Kidney epithelial cell (primary cell): ENCODE results near the gene PTPN4. TPM values are rescaled to one million over a fixed set of nuclear protein-coding genes. Genes with fewer than 3 reads are reported as not detected.

ENCODE experiments used
- DNase-seq: peaks from one replicate; pipeline ENCODE4 v3.0.0-alpha.2; 2010; ENCODE audit warnings: low read depth
- H3K27me3 ChIP-seq: 2 replicates; pipeline ENCODE4 v1.6.0; 2011; ENCODE audit warnings: low read length; ENCODE audit not compliant: control insufficient read depth, insufficient read depth
- H3K36me3 ChIP-seq: 2 replicates; pipeline ENCODE4 v1.5.1; 2011; ENCODE audit warnings: low read length; ENCODE audit not compliant: control insufficient read depth, insufficient read depth
- H3K4me3 ChIP-seq: 2 replicates; pipeline ENCODE4 v1.5.1; 2011; ENCODE audit warnings: low read depth, mild to moderate bottlenecking, control low read depth, low read length
- CTCF ChIP-seq: IDR thresholded peaks from 2 replicates; pipeline ENCODE4 v1.5.1; 2011; ENCODE audit warnings: mild to moderate bottlenecking, moderate library complexity, low read length, control low read depth, inconsistent platforms; ENCODE audit not compliant: insufficient read depth, poor library complexity, severe bottlenecking
- total RNA-seq: library from RNA; depleted of rRNA; stranded (reverse); fragments of >200 nt; gene quantifications from 2 replicates; pipeline ENCODE4 v1.2.3, GENCODE V29; 2015

PTPN4 gene, protein sequence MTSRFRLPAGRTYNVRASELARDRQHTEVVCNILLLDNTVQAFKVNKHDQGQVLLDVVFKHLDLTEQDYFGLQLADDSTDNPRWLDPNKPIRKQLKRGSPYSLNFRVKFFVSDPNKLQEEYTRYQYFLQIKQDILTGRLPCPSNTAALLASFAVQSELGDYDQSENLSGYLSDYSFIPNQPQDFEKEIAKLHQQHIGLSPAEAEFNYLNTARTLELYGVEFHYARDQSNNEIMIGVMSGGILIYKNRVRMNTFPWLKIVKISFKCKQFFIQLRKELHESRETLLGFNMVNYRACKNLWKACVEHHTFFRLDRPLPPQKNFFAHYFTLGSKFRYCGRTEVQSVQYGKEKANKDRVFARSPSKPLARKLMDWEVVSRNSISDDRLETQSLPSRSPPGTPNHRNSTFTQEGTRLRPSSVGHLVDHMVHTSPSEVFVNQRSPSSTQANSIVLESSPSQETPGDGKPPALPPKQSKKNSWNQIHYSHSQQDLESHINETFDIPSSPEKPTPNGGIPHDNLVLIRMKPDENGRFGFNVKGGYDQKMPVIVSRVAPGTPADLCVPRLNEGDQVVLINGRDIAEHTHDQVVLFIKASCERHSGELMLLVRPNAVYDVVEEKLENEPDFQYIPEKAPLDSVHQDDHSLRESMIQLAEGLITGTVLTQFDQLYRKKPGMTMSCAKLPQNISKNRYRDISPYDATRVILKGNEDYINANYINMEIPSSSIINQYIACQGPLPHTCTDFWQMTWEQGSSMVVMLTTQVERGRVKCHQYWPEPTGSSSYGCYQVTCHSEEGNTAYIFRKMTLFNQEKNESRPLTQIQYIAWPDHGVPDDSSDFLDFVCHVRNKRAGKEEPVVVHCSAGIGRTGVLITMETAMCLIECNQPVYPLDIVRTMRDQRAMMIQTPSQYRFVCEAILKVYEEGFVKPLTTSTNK
- total RNA-seq: 11.5 and 18.0 TPM in 2 replicates

GRCh38 chr2:119759451-119760236, at the start of gene PTPN4:
Gene PTPN4, plus strand, starts transcription at chr2:119759922. Its CDS starts 49,932 bp downstream, at chr2:119809854.
- peak; percentile 95 for DNase-seq
- no peaks in the 10 kb centered on the region for H3K36me3 ChIP-seq
- TF ChIP-seq CTCF: no peak
- peak within 1 kb of the TSS; percentile 75 for H3K4me3 ChIP-seq
- no peaks in the 10 kb centered on the region for H3K27me3 ChIP-seq

DNA sequence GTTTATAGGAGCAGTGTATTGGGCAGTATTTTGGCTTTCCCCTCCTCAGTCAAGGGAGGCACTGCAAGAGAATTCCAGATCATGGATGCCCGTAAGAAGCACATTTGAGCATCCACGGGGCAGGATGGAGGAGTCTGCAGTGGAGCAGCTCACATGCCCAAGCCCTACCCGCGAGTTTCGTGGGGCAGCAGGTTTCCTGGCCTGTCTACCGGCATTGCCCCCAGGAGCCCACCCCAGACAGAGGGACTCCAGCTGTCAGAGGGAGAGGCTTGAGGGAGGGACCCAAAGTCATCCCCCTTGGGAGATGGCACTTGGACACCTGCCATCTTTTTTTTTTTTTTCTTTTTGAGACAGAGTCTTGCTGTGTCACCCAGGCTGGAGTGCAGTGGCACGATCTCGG, 49.4 kb upstream of the PTPN4 start:
- H3K27me3 ChIP-seq: peaks cover 5% of the 10 kb centered on the region
- no peak for TF ChIP-seq CTCF
- no peaks in the 10 kb centered on the region for H3K36me3 ChIP-seq
- DNase-seq: no peak
- H3K4me3 ChIP-seq: no peak overlapping the region

DNA sequence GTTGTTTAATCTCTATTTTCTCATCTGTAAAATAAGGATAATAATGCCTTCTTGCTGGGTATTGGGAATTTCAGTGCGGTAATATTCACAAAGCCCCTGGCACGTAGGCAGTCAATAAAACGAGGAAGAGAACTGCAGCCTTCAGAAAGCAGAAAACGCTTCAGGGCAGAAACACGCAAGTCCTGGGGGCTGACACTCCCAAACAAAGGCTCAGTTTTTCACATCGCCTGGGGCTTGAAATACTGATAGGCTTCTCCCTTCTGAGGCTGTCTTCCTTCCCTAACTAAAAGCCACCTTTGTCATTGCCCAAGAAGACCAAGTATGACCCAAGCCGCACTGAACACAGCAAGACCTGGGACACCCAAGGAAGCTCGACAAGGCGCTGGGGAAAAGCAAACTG, 48.4 kb upstream of the PTPN4 start:
- DNase-seq: no peak
- Histone ChIP-seq H3K36me3 (no peaks in the 10 kb centered on the region), H3K27me3 (peaks cover 14% of the 10 kb centered on the region), H3K4me3 (no peak overlapping the region)
- no peak for TF ChIP-seq CTCF

DNA sequence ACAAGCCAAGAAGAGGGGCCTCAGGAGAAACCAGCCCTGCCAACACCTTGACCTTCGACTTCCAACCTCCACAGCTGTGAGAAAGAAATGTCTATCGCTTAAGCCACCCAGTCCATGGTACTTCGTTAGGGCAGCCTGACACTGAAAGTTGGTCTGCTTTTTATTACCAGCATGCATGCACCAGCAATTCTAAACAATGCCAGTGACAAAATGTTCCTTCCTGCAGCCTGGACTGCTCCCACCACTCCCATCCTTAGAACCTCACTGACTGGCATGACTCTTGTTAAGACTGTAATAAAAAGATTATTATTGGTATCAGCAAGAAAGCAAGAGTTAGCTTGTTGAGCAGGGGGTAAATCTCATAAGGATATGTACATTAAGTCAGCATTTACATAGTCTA, 47.2 kb upstream of the PTPN4 start:
- H3K27me3 ChIP-seq: peaks cover 15% of the 10 kb centered on the region
- H3K36me3 ChIP-seq: no peaks in the 10 kb centered on the region
- H3K4me3 ChIP-seq: no peak overlapping the region
- DNase-seq: no peak
- TF ChIP-seq CTCF: no peak

DNA sequence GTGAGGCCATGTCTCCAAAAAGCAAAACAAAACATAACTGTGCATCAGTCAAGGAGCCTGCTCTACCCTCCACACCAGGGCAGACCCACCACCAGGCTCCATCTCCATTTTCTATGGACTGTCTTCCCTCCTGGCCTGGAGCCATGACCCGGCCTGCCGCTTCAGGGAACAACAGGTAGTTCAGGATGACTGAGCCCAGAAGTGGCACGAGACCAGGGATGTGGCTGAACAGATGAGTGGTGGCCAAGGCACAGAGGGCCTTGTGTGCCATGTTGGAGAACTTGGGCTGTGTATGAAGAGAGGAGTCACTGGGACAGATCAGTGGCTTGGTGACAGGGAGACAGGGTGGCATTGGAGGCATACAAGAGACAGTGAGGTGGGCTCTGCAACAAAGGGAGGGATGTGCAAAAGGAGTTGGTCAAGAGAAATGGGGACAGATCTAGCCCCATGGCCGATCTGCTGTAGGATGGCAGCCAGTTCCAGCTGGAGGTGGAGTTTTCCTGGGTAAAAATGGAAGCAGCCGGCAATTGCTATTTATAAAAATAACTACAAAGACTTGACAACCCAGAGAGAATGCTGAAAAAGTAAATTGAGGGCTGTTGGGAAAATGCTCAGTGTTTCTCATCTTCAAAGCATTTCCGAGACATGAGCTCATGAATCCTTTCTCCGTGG, 45.8 kb upstream of the PTPN4 start:
- no peak for DNase-seq
- Histone ChIP-seq H3K27me3 (peaks cover 15% of the 10 kb centered on the region), H3K4me3 (no peak overlapping the region), H3K36me3 (no peaks in the 10 kb centered on the region)
- no peak for TF ChIP-seq CTCF
